ENCODE measurements around the gene TBKBP1. TPM values are rescaled to one million over a fixed set of nuclear protein-coding genes. Genes with fewer than 3 reads are reported as not detected.

Gene TBKBP1
- total and polyA plus RNA-seq, 9 of the 15 experiments (the other 6 are each of a cell fraction or from before 2014, with no cell fraction given), result 0.03 to 15.6 (median 6.8) TPM

DNA sequence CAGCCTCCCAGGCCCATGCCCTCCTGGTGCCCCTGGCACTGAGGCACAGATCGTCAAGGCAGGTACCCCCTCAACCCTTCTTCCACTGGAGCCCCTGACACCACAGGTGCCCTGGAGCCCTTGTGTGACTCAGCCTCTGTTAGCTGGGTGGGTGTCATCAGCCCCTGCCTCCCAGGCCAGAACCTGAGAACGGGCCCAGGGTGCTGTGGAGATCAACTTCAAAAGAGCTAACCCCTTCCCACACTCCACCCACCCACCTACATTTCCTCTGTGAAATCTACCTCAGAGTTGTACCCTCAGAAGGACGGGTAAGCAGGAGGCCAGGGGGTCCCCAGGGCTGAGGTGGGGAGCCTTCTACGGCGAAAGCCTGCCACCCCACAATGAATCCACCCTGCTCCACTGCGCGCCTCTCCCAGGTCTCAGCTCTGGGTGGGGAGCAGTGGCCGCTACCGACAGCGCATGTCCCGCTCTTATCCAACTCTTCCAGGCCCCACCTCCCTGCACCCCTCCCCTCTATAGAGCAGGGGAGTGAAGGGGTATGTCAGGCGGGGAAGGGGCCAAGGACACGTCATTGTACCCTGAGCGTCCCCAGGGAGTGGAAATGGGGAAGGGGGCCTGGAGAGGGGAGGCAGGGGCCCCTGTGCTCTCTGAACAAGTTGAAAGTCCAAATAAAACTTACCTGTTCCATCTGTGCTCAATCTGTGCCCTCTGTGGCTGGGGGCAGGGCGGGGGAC, 17.6 kb downstream of the TBKBP1 start (continued):
- TF ChIP-seq, protein P1, sequence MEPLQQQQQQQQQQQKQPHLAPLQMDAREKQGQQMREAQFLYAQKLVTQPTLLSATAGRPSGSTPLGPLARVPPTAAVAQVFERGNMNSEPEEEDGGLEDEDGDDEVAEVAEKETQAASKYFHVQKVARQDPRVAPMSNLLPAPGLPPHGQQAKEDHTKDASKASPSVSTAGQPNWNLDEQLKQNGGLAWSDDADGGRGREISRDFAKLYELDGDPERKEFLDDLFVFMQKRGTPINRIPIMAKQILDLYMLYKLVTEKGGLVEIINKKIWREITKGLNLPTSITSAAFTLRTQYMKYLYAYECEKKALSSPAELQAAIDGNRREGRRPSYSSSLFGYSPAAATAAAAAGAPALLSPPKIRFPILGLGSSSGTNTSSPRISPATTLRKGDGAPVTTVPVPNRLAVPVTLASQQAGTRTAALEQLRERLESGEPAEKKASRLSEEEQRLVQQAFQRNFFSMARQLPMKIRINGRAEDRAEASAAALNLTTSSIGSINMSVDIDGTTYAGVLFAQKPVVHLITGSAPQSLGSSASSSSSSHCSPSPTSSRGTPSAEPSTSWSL (CRISPR knock-in tag; IDR thresholded peaks at IDR 0.05; ENCODE audit: borderline replicate concordance), result no peak
- TF ChIP-seq ZBTB8A (IDR thresholded peaks at IDR 0.05; ENCODE audit: partially characterized antibody) (no peak), ZNF384 (IDR thresholded peaks at IDR 0.05; ENCODE audit: low read depth, low read length) (no peak), MTA3 (IDR thresholded peaks at IDR 0.05; ENCODE audit: borderline replicate concordance) (no peak), ZNF76 (CRISPR knock-in tag; IDR thresholded peaks at IDR 0.05; ENCODE audit: borderline replicate concordance) (no peak)

DNA sequence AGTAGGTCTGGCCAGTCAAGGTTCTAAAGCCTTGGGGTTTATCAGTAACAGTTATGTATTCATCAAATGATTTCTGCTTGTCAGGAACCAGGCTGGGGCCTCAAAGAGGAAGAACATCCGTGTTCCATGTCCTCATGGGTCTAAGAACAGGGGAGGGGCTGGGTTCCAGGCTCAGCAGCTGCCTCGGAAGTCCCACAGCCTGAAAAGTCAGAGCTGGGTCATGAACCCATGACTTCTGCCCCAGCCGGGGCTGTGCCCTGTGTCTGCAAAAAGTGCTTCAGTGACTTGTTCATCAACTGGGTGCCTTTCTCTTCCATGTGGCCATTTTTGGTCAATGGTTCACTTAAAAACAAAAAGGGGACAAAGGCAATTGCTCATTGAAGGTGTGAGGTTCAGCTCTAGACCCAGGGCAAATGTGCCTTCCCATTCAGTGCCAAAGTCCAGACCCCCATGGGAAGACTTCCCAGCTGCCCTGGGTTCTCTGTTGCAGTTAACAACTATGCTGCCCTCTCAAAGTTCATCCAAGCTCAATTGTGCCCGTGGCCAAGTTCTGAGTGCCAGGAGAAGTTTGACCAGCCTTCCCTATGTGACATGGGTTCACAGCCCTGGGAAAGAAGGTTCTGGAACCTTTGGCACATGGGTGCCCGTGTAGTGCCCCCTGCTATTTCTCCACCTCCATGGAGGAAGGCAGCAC, 18.5 kb downstream of the TBKBP1 start:
- Histone ChIP-seq H4K20me1 (replicated peaks; ENCODE audit: control insufficient read depth, insufficient read depth, low read length) (no peaks in the 10 kb centered on the region), H3K9ac (ENCODE audit: insufficient read depth in 1 of 2, low read depth in 2 of 2, low read length in 2 of 2) (no peak overlapping the region; a peak in 1 of 4 replicates), H3K27ac (ENCODE audit: extremely low read depth, low read depth, low read length) (no peak overlapping the region), H3K9me1 (ENCODE audit: control insufficient read depth, insufficient read depth, low read length) (peaks cover 1% of the 10 kb centered on the region), H2AFZ (ENCODE audit: low read depth, low read length) (no peak overlapping the region), H3K4me1 (replicated peaks in 1 of 2; ENCODE audit: control insufficient read depth in 2 of 2, insufficient read depth in 2 of 2, low read length in 2 of 2) (peaks cover 2 to 39% of the 10 kb centered on the region in 2 experiments), H3K36me3 (ENCODE audit: control insufficient read depth, insufficient read depth, low read length) (peaks cover 11% of the 10 kb centered on the region; the same call in 1 of the 3 replicates), H3K27me3 (ENCODE audit: control insufficient read depth in 2 of 2, insufficient read depth in 2 of 2, low read length in 2 of 2) (peaks cover 12 to 42% of the 10 kb centered on the region in 2 experiments; a peak in 4 of 5 replicates), H3K4me2 (ENCODE audit: insufficient read depth, low read length) (no peak overlapping the region), H3K4me3 (no peak overlapping the region), H3K9me3 (replicated peaks; ENCODE audit: control insufficient read depth, insufficient read depth, low read depth, low read length) (no peaks in the 10 kb centered on the region), H3K79me2 (ENCODE audit: control insufficient read depth, insufficient read depth, low read length) (no peaks in the 10 kb centered on the region)
- ATAC-seq (no peak; the same call in 2 of the 3 replicates), FAIRE-seq (peak; percentile 54), DNase-seq (ENCODE audit: extremely low read depth in 1 of 4, low spot score in 3 of 4) (no peak)
- 2% methylated on average over 5 of the region's 5 CpGs for WGBS (ENCODE audit: insufficient coverage, low coverage, missing lambda C conversion rate)
- ChIA-PET POLR2A (no interaction called here), CTCF (ENCODE audit: low intra/inter-chr PET ratio) (no interaction called here)
- no TSS peak for BruUV-seq (replicated peaks)
- TF ChIP-seq KAT2B (IDR thresholded peaks at IDR 0.05; ENCODE audit: low read depth, low read length) (no peak), PRMT5 (CRISPR knock-in tag; IDR thresholded peaks at IDR 0.05) (no peak), ZKSCAN1 (IDR thresholded peaks at IDR 0.05; ENCODE audit: low read depth, low read length) (peak; percentile 56)
- in situ Hi-C loops (cut with MboI) (no loop called here), intact Hi-C loops (cut with micrococcal nuclease) (no loop called here)
